SU-DHL-6 (cell line): Measurements from ENCODE around the gene AGFG1.

Experiments used
- EZH2phosphoT487 ChIP-seq: fragments of 200-600 bp; sonication (generic), shearing (Covaris generic); conservative IDR thresholded peaks from 2 replicates; pipeline ENCODE4 v1.6.1; 2018; ENCODE audit warnings: mild to moderate bottlenecking, antibody characterized with exemption, low read length, moderate library complexity, mixed read lengths
- TF ChIP-seq, protein P1 (sequence below): fragments of 200-600 bp; sonication (generic); IDR thresholded peaks from one replicate; pipeline ENCODE4 v1.5.1; 2017; ENCODE audit warnings: antibody characterized with exemption, mild to moderate bottlenecking, low read length, moderate library complexity; ENCODE audit not compliant: insufficient read depth, poor library complexity, severe bottlenecking

DNA sequence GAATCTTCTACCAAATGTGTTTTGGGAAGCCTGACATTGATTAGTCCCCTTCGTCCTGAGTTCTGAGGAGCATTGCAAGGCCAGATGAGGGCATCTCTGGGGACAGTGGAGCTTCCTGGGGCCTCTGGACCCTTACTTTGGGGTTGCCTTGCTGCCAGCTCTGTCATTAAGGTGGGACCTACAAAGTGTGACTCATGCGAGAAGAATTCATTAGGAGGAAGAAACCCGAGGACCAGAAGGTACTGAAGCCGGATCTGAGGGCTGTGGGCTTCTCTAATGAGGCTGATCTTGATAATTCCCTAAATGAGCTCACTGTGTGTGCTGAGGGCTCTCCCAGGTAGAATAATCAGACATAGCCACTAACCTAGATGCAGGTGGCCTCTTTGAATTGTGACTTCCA, 126.0 kb downstream of the AGFG1 start:
- TF ChIP-seq, protein P1, sequence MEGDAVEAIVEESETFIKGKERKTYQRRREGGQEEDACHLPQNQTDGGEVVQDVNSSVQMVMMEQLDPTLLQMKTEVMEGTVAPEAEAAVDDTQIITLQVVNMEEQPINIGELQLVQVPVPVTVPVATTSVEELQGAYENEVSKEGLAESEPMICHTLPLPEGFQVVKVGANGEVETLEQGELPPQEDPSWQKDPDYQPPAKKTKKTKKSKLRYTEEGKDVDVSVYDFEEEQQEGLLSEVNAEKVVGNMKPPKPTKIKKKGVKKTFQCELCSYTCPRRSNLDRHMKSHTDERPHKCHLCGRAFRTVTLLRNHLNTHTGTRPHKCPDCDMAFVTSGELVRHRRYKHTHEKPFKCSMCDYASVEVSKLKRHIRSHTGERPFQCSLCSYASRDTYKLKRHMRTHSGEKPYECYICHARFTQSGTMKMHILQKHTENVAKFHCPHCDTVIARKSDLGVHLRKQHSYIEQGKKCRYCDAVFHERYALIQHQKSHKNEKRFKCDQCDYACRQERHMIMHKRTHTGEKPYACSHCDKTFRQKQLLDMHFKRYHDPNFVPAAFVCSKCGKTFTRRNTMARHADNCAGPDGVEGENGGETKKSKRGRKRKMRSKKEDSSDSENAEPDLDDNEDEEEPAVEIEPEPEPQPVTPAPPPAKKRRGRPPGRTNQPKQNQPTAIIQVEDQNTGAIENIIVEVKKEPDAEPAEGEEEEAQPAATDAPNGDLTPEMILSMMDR = no peak
- TF ChIP-seq EZH2phosphoT487 = no peak
